ENCODE data around the gene STK33.

GRCh38 chr11:8631395-8632118 lies 37.5 kb upstream of the STK33 start:
- TF ChIP-seq CTCF (IDR thresholded peaks at IDR 0.05; ENCODE audit: extremely low read depth in 1 of 2, insufficient read depth in 1 of 2, low read depth in 1 of 2, low read length in 2 of 2) (no peak), JUN (IDR thresholded peaks at IDR 0.05; ENCODE audit: borderline replicate concordance, insufficient read depth, insufficient read length, low read depth) (no peak), POLR2A (IDR thresholded peaks at IDR 0.05; ENCODE audit: low read depth, low read length) (no peak), POLR2AphosphoS5 (IDR thresholded peaks at IDR 0.05; ENCODE audit: insufficient read depth, low read depth, low read length) (no peak), EZH2 (IDR thresholded peaks at IDR 0.05; ENCODE audit: borderline replicate concordance, low read depth, low read length, severe bottlenecking) (no peak)
